IMR-90 (cell line): ENCODE measurements around the gene GABRB2. TPM values are rescaled to one million over a fixed set of nuclear protein-coding genes. Genes with fewer than 3 reads are reported as not detected.

Source experiments
- ATAC-seq: fragments of 200-7000 bp; cut with Tn5 transposase; 2 replicates; pipeline ENCODE4 v1.9.1; 2020; ENCODE audit warnings: low read depth, mild to moderate bottlenecking, moderate library complexity
- Bru-seq: library from RNA; stranded (reverse); fragments of 400-500 nt; gene quantifications from one replicate; lab custom pipeline; 2021; lab: Mats Ljungman, UMichigan
- BruChase-seq, 2 experiments: library from RNA; stranded (reverse); fragments of 400-500 nt; gene quantifications; one replicate each; lab custom pipeline; 2021; lab: Mats Ljungman, UMichigan
- BruUV-seq: library from RNA; stranded (reverse); fragments of 400-500 nt; replicated peaks from 2 replicates; lab custom pipeline; 2021; lab: Mats Ljungman, UMichigan
- CTCF ChIA-PET: fragments of 300-600 bp; formaldehyde crosslinking; extraction: SDS; loops from one replicate; lab custom pipeline; 2021; ENCODE audit warnings: antibody characterized with exemption; lab: Yijun Ruan, JAX
- POLR2A ChIA-PET: fragments of 300-600 bp; sonication (Branson Sonifier 250); formaldehyde crosslinking; loops from one replicate; lab custom pipeline; 2022; ENCODE audit warnings: antibody characterized with exemption; ENCODE audit not compliant: unreplicated experiment; lab: Charles Lee
- DNase-seq: peaks from one replicate; pipeline ENCODE4 v3.0.0; 2013
- H2AFZ ChIP-seq: replicated peaks from 2 replicates; pipeline ENCODE3; 2013; ENCODE audit warnings: low read length, mild to moderate bottlenecking; ENCODE audit not compliant: poor library complexity
- H2AK5ac ChIP-seq: 2 replicates; pipeline ENCODE4 v1.6.1; 2013; ENCODE audit warnings: low read depth, low read length, inconsistent platforms
- H2AK9ac ChIP-seq: replicated peaks from 2 replicates; pipeline ENCODE3; 2013; ENCODE audit warnings: mild to moderate bottlenecking, low read depth, low read length, moderate library complexity; ENCODE audit not compliant: poor library complexity
- H2BK120ac ChIP-seq: 2 replicates; pipeline ENCODE4 v1.6.1; 2013; ENCODE audit warnings: low read depth, low read length, inconsistent platforms
- H2BK15ac ChIP-seq: 3 replicates; pipeline ENCODE4 v1.6.1; 2013; ENCODE audit warnings: low read depth, low read length, inconsistent platforms
- H2BK20ac ChIP-seq: 2 replicates; pipeline ENCODE4 v1.6.1; 2013; ENCODE audit warnings: low read depth, mild to moderate bottlenecking, inconsistent platforms, low read length, moderate library complexity
- H2BK5ac ChIP-seq: 2 replicates; pipeline ENCODE4 v1.6.1; 2013; ENCODE audit warnings: mild to moderate bottlenecking, low read depth, low read length, inconsistent platforms; ENCODE audit not compliant: poor library complexity, severe bottlenecking
- H3K14ac ChIP-seq: replicated peaks from 2 replicates; pipeline ENCODE4 v1.6.1; 2013; ENCODE audit warnings: low read depth, low read length, inconsistent platforms
- H3K18ac ChIP-seq: 2 replicates; pipeline ENCODE4 v1.6.1; 2013; ENCODE audit warnings: low read depth, low read length, control low read depth
- H3K23ac ChIP-seq: 2 replicates; pipeline ENCODE4 v1.6.1; 2013; ENCODE audit warnings: low read depth, low read length, inconsistent platforms
- H3K27ac ChIP-seq: 2 replicates; pipeline ENCODE4 v1.5.1; 2013; ENCODE audit warnings: mild to moderate bottlenecking, control low read depth, low read length; ENCODE audit not compliant: insufficient read depth
- H3K27me3 ChIP-seq: 2 replicates; pipeline ENCODE4 v1.6.1; 2013; ENCODE audit warnings: low read length; ENCODE audit not compliant: control insufficient read depth, insufficient read depth
- H3K36me3 ChIP-seq: 2 replicates; pipeline ENCODE4 v1.6.1; 2013; ENCODE audit warnings: low read length, mixed read lengths; ENCODE audit not compliant: control insufficient read depth, insufficient read depth
- H3K4ac ChIP-seq: 2 replicates; pipeline ENCODE4 v1.6.1; 2013; ENCODE audit warnings: low read depth, low read length, inconsistent platforms
- H3K4me1 ChIP-seq: 2 replicates; pipeline ENCODE4 v1.6.1; 2013; ENCODE audit warnings: low read length, mixed read lengths; ENCODE audit not compliant: control insufficient read depth, insufficient read depth
- H3K4me2 ChIP-seq: 2 replicates; pipeline ENCODE4 v1.6.1; 2013; ENCODE audit warnings: low read depth, mild to moderate bottlenecking, control low read depth, low read length, moderate library complexity
- H3K4me3 ChIP-seq: 2 replicates; pipeline ENCODE4 v1.5.1; 2013; ENCODE audit warnings: low read depth, mild to moderate bottlenecking, control low read depth, low read length, moderate library complexity; ENCODE audit not compliant: insufficient read depth
- H3K56ac ChIP-seq: 2 replicates; pipeline ENCODE4 v1.6.1; 2013; ENCODE audit warnings: low read length, inconsistent platforms; ENCODE audit not compliant: insufficient read depth; ENCODE audit errors: extremely low read depth
- H3K79me1 ChIP-seq, 2 experiments: 2 replicates each; pipeline ENCODE4 v1.6.1; 2013; ENCODE audit warnings: low read length in 2 of 2, inconsistent platforms in 1 of 2, low read depth in 1 of 2
- H3K9ac ChIP-seq: 2 replicates; pipeline ENCODE4 v1.6.1; 2013; ENCODE audit warnings: low read depth, low read length, control low read depth
- H3K9me1 ChIP-seq: 2 replicates; pipeline ENCODE4 v1.6.1; 2013; ENCODE audit warnings: low read length, inconsistent platforms; ENCODE audit not compliant: insufficient read depth
- H3K9me3 ChIP-seq: 2 replicates; pipeline ENCODE4 v1.6.1; 2013; ENCODE audit warnings: low read length; ENCODE audit not compliant: control insufficient read depth, insufficient read depth
- H4K20me1 ChIP-seq: 2 replicates; pipeline ENCODE4 v1.6.1; 2013; ENCODE audit warnings: low read length, inconsistent platforms; ENCODE audit not compliant: insufficient read depth
- H4K5ac ChIP-seq: 2 replicates; pipeline ENCODE4 v1.6.1; 2013; ENCODE audit warnings: mild to moderate bottlenecking, low read depth, low read length, control low read depth
- H4K8ac ChIP-seq, 2 experiments: 2 replicates each; pipeline ENCODE4 v1.6.1; 2013; ENCODE audit warnings: low read depth in 2 of 2, low read length in 2 of 2, control low read depth in 1 of 2, inconsistent platforms in 1 of 2
- H4K91ac ChIP-seq: 2 replicates; pipeline ENCODE4 v1.6.1; 2013; ENCODE audit warnings: low read depth, low read length, inconsistent platforms; ENCODE audit not compliant: insufficient read depth
- BHLHE40 ChIP-seq: fragments of 150-350 bp; IDR thresholded peaks from 2 replicates; pipeline ENCODE4 v1.6.1; 2016; ENCODE audit warnings: mild to moderate bottlenecking, low read depth, low read length
- CEBPB ChIP-seq: IDR thresholded peaks from 2 replicates; pipeline ENCODE4 v1.6.1; 2012; ENCODE audit warnings: low read depth, low read length, improper control_type of control experiment
- CTCF ChIP-seq: conservative IDR thresholded peaks from 2 replicates; pipeline ENCODE4 v1.5.1; 2012; ENCODE audit warnings: mild to moderate bottlenecking, low read depth, low read length, improper control_type of control experiment
- FOS ChIP-seq: fragments of 150-350 bp; IDR thresholded peaks from 2 replicates; pipeline ENCODE4 v1.6.1; 2016; ENCODE audit warnings: low read depth, low read length
- MXI1 ChIP-seq: IDR thresholded peaks from 2 replicates; pipeline ENCODE4 v1.6.1; 2012; ENCODE audit warnings: low read depth, mild to moderate bottlenecking, low read length, moderate library complexity, borderline replicate concordance
- RAD21 ChIP-seq: IDR thresholded peaks from 2 replicates; pipeline ENCODE4 v1.6.1; 2012; ENCODE audit warnings: low read length, improper control_type of control experiment
- RCOR1 ChIP-seq: IDR thresholded peaks from 2 replicates; pipeline ENCODE4 v1.6.1; 2012; ENCODE audit warnings: mild to moderate bottlenecking, low read length, improper control_type of control experiment; ENCODE audit not compliant: insufficient replicate concordance
- WGBS, 2 experiments: methylation state at CpG; one replicate each; pipeline versions ENCODE4 v1.1.5 to v1.1.7; 2013; ENCODE audit warnings: missing lambda C conversion rate in 2 of 2; ENCODE audit not compliant: insufficient read length in 1 of 2; ENCODE audit errors: extremely low coverage in 2 of 2; 5-methylcytosine and 5-hydroxymethylcytosine counted together
- dilution Hi-C: fragments of 300-500 bp; cut with HindIII; formaldehyde crosslinking; loops from one replicate; pipeline ENCODE4 v1.14.3; 2018; ENCODE audit warnings: low sequenced_read_pairs; ENCODE audit not compliant: unreplicated experiment
- in situ Hi-C: fragments of 300-500 bp; cut with MboI; formaldehyde crosslinking; loops from 3 replicates; pipeline ENCODE4 v1.14.3; 2019; ENCODE audit warnings: low sequenced_read_pairs, inconsistent platforms, mixed read lengths
- intact Hi-C: fragments of 100-400 bp; cut with micrococcal nuclease; formaldehyde crosslinking; loops from 2 replicates; pipeline ENCODE4 v1.10.0; 2022
- long read RNA-seq: library from polyadenylated mRNA; unstranded; transcript quantifications from one replicate; pipeline ENCODE4 v2.0.0, GENCODE V29; 2021; ENCODE audit not compliant: unreplicated experiment
- polyA plus RNA-seq, 3 experiments: library from polyadenylated mRNA; depleted of rRNA; stranded (reverse); fragments of >200 nt; gene quantifications; 2 replicates each; pipeline ENCODE4 v1.2.3, GENCODE V29; 2012; ENCODE audit warnings: low replicate concordance in 1 of 3
- total RNA-seq: library from RNA; depleted of rRNA; stranded (reverse); fragments of >200 nt; gene quantifications from 2 replicates; pipeline ENCODE4 v1.2.3, GENCODE V29; 2012; rRNA removed

The GABRB2 gene
- total RNA-seq (not detected in 2 replicates), polyA plus RNA-seq (2012; rRNA removed) (not detected in 2 replicates), Bru-seq, nascent RNA (not detected), BruChase-seq, experiment 1, labeled RNA remaining after a 6-hour chase (percentile 0 among the genes with signal in this experiment), BruChase-seq, experiment 2, labeled RNA remaining after a 2-hour chase (not detected)
- not detected in 2 replicates for polyA plus RNA-seq (2012; cell fraction: cytosol; rRNA removed)
- polyA plus RNA-seq (2012; cell fraction: nucleus; rRNA removed; ENCODE audit: low replicate concordance), result not detected in 2 replicates
- long read RNA-seq, result 0 reads

- Histone ChIP-seq H3K9me1 (no peaks in the 10 kb centered on the region), H4K5ac (no peak within 1 kb of the TSS), H3K4me1 (no peaks in the 10 kb centered on the region), H4K8ac (no peak within 1 kb of the TSS), H3K79me1 (no peaks in the 10 kb centered on the region), H3K23ac (no peak within 1 kb of the TSS), H3K27ac (no peak within 1 kb of the TSS), H3K4ac (no peak within 1 kb of the TSS), H2BK15ac (no peak within 1 kb of the TSS), H2BK20ac (no peak within 1 kb of the TSS), H3K9me3 (no peaks in the 10 kb centered on the region), H2BK120ac (no peak within 1 kb of the TSS), H3K14ac (no peak within 1 kb of the TSS), H3K18ac (no peak within 1 kb of the TSS), H3K36me3 (no peaks in the 10 kb centered on the region), H3K4me2 (peak within 1 kb of the TSS; percentile 85), H2BK5ac (no peak within 1 kb of the TSS), H3K56ac (no peak within 1 kb of the TSS), H3K9ac (no peak within 1 kb of the TSS), H2AK5ac (no peak within 1 kb of the TSS), H4K91ac (no peak within 1 kb of the TSS), H4K20me1 (no peaks in the 10 kb centered on the region), H2AK9ac (no peak within 1 kb of the TSS), H3K27me3 (no peaks in the 10 kb centered on the region; the same call in 1 of the 2 replicates), H3K4me3 (peak within 1 kb of the TSS; percentile 34), H2AFZ (peak within 1 kb of the TSS; percentile 64)
- DNase-seq (no peak), ATAC-seq (peak; percentile 54)
- CTCF ChIA-PET, result no interaction called here
- TF ChIP-seq BHLHE40 (no peak), RAD21 (no peak), MXI1 (no peak), CEBPB (no peak), CTCF (no peak), FOS (no peak), RCOR1 (no peak)
- POLR2A ChIA-PET, result no interaction called here
- BruUV-seq, result no TSS peak
- WGBS, 2 experiments, result no CpG with 5 or more reads among the region's 31 CpGs
- dilution Hi-C loops, result no loop called here
- intact Hi-C loops, result loop anchor here (10.0 kb wide), 1 partner anchor 1112 kb away; no protein-coding TSS in a partner anchor
- in situ Hi-C loops, result no loop called here
Measured at GRCh38 chr5:161546470-161547301, at the start of gene GABRB2. Gene GABRB2, minus strand, starts transcription at chr5:161546725. Its CDS starts 82 bp downstream, at chr5:161546643.
